Measurements from ENCODE around the gene EPHB2. TPM values are rescaled to one million over a fixed set of nuclear protein-coding genes. Genes with fewer than 3 reads are reported as not detected.

The EPHB2 gene
- total and polyA plus RNA-seq, 2 of the 13 experiments (the other 11 are each of a cell fraction or from before 2014, with no cell fraction given), result 0.03 to 0.11 TPM

GRCh38 chr1:22781483-22781882 lies 70.8 kb downstream of the EPHB2 start:
- peaks cover 0 to 18% of the 10 kb centered on the region in 2 experiments; a peak in 3 of 5 replicates for H3K27me3 ChIP-seq (ENCODE audit: control insufficient read depth in 1 of 2, insufficient read depth in 2 of 2, low read length in 2 of 2)
- 26% methylated on average over 4 of the region's 4 CpGs for WGBS (ENCODE audit: low lambda C conversion rate)
- FAIRE-seq, result no peak
- ChIA-PET POLR2A (no interaction called here), CTCF (ENCODE audit: low intra/inter-chr PET ratio, low total read pairs) (no interaction called here)
- TF ChIP-seq RFX1 (IDR thresholded peaks at IDR 0.05) (peak; percentile 22; the same call in 1 of the 2 replicates), ZNF768 (CRISPR knock-in tag; IDR thresholded peaks at IDR 0.05) (no peak)
- H3K79me2 ChIP-seq (ENCODE audit: insufficient read depth, low read length), result no peaks in the 10 kb centered on the region
- no peaks in the 10 kb centered on the region for H4K20me1 ChIP-seq (ENCODE audit: insufficient read depth, low read length)
- no peak overlapping the region for H3K27ac ChIP-seq (ENCODE audit: extremely low read length, insufficient read depth, low read length)
- H3K4me1 ChIP-seq (ENCODE audit: insufficient read depth, low read length), result no peaks in the 10 kb centered on the region
- H3K4me2 ChIP-seq (ENCODE audit: low read depth, low read length), result no peak overlapping the region
- no peak for DNase-seq (ENCODE audit: low spot score)
- H3K36me3 ChIP-seq (replicated peaks in 1 of 2; ENCODE audit: control insufficient read depth in 1 of 2, insufficient read depth in 2 of 2, low read length in 2 of 2), result no peaks in the 10 kb centered on the region
- no peak overlapping the region for H2AFZ ChIP-seq (ENCODE audit: low read length)
- no peak overlapping the region for H3K4me3 ChIP-seq (replicated peaks in 1 of 3; ENCODE audit: insufficient read depth in 1 of 3, low read depth in 2 of 3, low read length in 3 of 3)
- no peaks in the 10 kb centered on the region for H3K9me3 ChIP-seq (ENCODE audit: low read length)
- no TSS peak for BruUV-seq (replicated peaks)
- in situ Hi-C loops (cut with HindIII; ENCODE audit: extremely low pct_ligation_motif_present, low pct_unique_long_range_greater_than_20kb) (no loop called here), intact Hi-C loops (cut with micrococcal nuclease; ENCODE audit: unreplicated experiment) (no loop called here)
- H3K9ac ChIP-seq (ENCODE audit: insufficient read depth, low read depth, low read length), result no peak overlapping the region
- no peak for ATAC-seq

GRCh38 chr1:22782406-22782805 lies 71.8 kb downstream of the EPHB2 start:
- DNase-seq (ENCODE audit: low spot score) (no peak), ATAC-seq (no peak), FAIRE-seq (no peak)
- Histone ChIP-seq H3K4me1 (ENCODE audit: insufficient read depth, low read length) (no peaks in the 10 kb centered on the region), H3K4me2 (ENCODE audit: low read depth, low read length) (no peak overlapping the region), H2AFZ (ENCODE audit: low read length) (no peak overlapping the region), H3K9me3 (ENCODE audit: low read length) (no peaks in the 10 kb centered on the region), H3K79me2 (ENCODE audit: insufficient read depth, low read length) (no peaks in the 10 kb centered on the region), H3K27me3 (ENCODE audit: control insufficient read depth in 1 of 2, insufficient read depth in 2 of 2, low read length in 2 of 2) (peaks cover 0 to 18% of the 10 kb centered on the region in 2 experiments; a peak in 3 of 5 replicates), H3K4me3 (replicated peaks in 1 of 3; ENCODE audit: insufficient read depth in 1 of 3, low read depth in 2 of 3, low read length in 3 of 3) (no peak overlapping the region), H4K20me1 (ENCODE audit: insufficient read depth, low read length) (no peaks in the 10 kb centered on the region), H3K27ac (ENCODE audit: extremely low read length, insufficient read depth, low read length) (no peak overlapping the region), H3K36me3 (replicated peaks in 1 of 2; ENCODE audit: control insufficient read depth in 1 of 2, insufficient read depth in 2 of 2, low read length in 2 of 2) (no peaks in the 10 kb centered on the region), H3K9ac (ENCODE audit: insufficient read depth, low read depth, low read length) (no peak overlapping the region)
- in situ Hi-C loops (cut with HindIII; ENCODE audit: extremely low pct_ligation_motif_present, low pct_unique_long_range_greater_than_20kb) (no loop called here), intact Hi-C loops (cut with micrococcal nuclease; ENCODE audit: unreplicated experiment) (no loop called here)
- ChIA-PET POLR2A (no interaction called here), CTCF (ENCODE audit: low intra/inter-chr PET ratio, low total read pairs) (no interaction called here)
- 38% methylated on average over 8 of the region's 8 CpGs for WGBS (ENCODE audit: low lambda C conversion rate)
- no TSS peak for BruUV-seq (replicated peaks)
- TF ChIP-seq KLF6 (CRISPR knock-in tag; IDR thresholded peaks at IDR 0.05) (no peak), MLX (CRISPR knock-in tag; IDR thresholded peaks at IDR 0.05) (no peak), MTF1 (CRISPR knock-in tag; IDR thresholded peaks at IDR 0.05) (no peak), KAT8 (CRISPR knock-in tag; IDR thresholded peaks at IDR 0.05) (no peak), ZNF788 (CRISPR knock-in tag; IDR thresholded peaks at IDR 0.05; ENCODE audit: borderline replicate concordance) (no peak), ZBTB14 (CRISPR knock-in tag; IDR thresholded peaks at IDR 0.05) (no peak), THAP7 (CRISPR knock-in tag; IDR thresholded peaks at IDR 0.05) (no peak), ZNF615 (CRISPR knock-in tag; IDR thresholded peaks at IDR 0.05; ENCODE audit: borderline replicate concordance) (no peak), THAP11 (CRISPR knock-in tag; IDR thresholded peaks at IDR 0.05) (no peak), ZNF350 (CRISPR knock-in tag; IDR thresholded peaks at IDR 0.05; ENCODE audit: borderline replicate concordance, low read depth) (no peak), ZMYM3 (CRISPR knock-in tag; IDR thresholded peaks at IDR 0.05) (no peak), ZNF260 (CRISPR knock-in tag; IDR thresholded peaks at IDR 0.05; ENCODE audit: borderline replicate concordance, low read depth) (no peak), ZNF382 (CRISPR knock-in tag; IDR thresholded peaks at IDR 0.05; ENCODE audit: borderline replicate concordance) (no peak)

Measured in HepG2 (cell line).